GM18511 (cell line): Measurements from ENCODE around the gene NAXD.
"Not testable (repeated sequence)": the region's sequence is repeated elsewhere in the genome, so short reads cannot be mapped to it uniquely, and the experiment has no call there.

Experiments used
- ATAC-seq: cut with Tn5 transposase; IDR thresholded peaks from one replicate; pipeline ENCODE4 v1.9.1; 2021; ENCODE audit warnings: mild to moderate bottlenecking, moderate library complexity; ENCODE audit not compliant: unreplicated experiment

NAXD gene

GRCh38 chr13:110615322-110616102 lies at the start of gene NAXD:
Gene NAXD, plus strand, starts transcription at chr13:110615545. Its CDS starts 57 bp downstream, at chr13:110615602.
- peak; percentile 77 for ATAC-seq

- ATAC-seq, result no peak
These were observed 49.2 kb upstream of the NAXD start for GRCh38 chr13:110566171-110566570.

GRCh38 chr13:110568612-110569011 lies 46.7 kb upstream of the NAXD start:
- ATAC-seq, result no peak

GRCh38 chr13:110569962-110570361 lies 45.4 kb upstream of the NAXD start:
- ATAC-seq, result not testable (repeated sequence)

GRCh38 chr13:110570886-110571285 lies 44.5 kb upstream of the NAXD start:
- no peak for ATAC-seq

GRCh38 chr13:110571896-110572777 lies 43.2 kb upstream of the NAXD start:
- no peak for ATAC-seq

- no peak for ATAC-seq
These were observed 42.6 kb upstream of the NAXD start for GRCh38 chr13:110572778-110573118.

GRCh38 chr13:110574161-110574560 lies 41.2 kb upstream of the NAXD start:
- ATAC-seq, result no peak

- peak; percentile 92 for ATAC-seq
These were observed 39.8 kb upstream of the NAXD start for GRCh38 chr13:110575322-110576069.

- no peak for ATAC-seq
These were observed 39.3 kb upstream of the NAXD start for GRCh38 chr13:110576070-110576394.

- no peak for ATAC-seq
These were observed 38.4 kb upstream of the NAXD start for GRCh38 chr13:110576736-110577476.

- no peak for ATAC-seq
These were observed 37.0 kb upstream of the NAXD start for GRCh38 chr13:110578363-110578762.

- ATAC-seq, result no peak
These were observed 34.5 kb upstream of the NAXD start for GRCh38 chr13:110580800-110581199.

- ATAC-seq, result no peak
These were observed 33.7 kb upstream of the NAXD start for GRCh38 chr13:110581506-110582185.

- no peak for ATAC-seq
These were observed 32.9 kb upstream of the NAXD start for GRCh38 chr13:110582421-110582954.

GRCh38 chr13:110583178-110583865 lies 32.0 kb upstream of the NAXD start:
- ATAC-seq, result no peak

GRCh38 chr13:110589793-110590390 lies 25.5 kb upstream of the NAXD start:
- no peak for ATAC-seq

- no peak for ATAC-seq
These were observed 24.8 kb upstream of the NAXD start for GRCh38 chr13:110590577-110590976.

- no peak for ATAC-seq
These were observed 22.7 kb upstream of the NAXD start for GRCh38 chr13:110592665-110593064.
